ENCODE data around the gene MAD2L1BP.

Gene MAD2L1BP

DNA sequence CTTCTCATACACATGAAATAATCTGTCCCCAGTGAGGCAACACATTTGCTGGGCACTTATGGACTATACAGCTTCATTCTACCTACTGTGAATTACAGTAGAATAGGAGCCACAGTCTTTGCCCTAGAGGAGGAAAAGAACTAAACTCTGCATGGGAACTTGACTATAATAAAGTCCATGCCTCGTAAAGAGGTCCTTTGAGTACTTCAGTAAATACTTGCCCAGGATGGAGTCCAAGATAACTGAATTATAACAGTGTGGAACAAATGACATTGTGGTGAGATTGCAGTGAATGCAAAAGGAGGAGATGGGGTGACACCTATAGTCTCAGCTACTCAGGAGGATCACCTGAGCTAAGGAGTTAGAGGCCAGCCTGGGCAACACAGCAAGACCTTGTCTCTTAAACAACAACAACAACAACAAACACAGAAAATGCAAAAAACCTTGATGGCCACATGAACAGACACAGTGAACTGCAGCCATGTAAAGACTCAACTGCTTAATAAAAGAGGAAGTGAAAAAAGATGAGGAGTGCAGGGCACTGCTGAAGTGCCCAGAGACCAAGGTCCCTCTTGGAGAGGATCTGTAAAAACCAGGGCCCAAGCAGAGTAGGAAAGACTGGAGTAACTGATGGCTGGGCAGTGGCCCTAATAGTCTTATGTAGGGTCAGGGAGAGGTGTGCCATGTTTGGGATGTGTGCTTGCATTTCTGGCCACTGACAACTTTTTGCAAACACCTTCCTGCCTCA, 48.2 kb downstream of the MAD2L1BP start:
- no peak for DNase-seq (ENCODE audit: low read depth)

DNA sequence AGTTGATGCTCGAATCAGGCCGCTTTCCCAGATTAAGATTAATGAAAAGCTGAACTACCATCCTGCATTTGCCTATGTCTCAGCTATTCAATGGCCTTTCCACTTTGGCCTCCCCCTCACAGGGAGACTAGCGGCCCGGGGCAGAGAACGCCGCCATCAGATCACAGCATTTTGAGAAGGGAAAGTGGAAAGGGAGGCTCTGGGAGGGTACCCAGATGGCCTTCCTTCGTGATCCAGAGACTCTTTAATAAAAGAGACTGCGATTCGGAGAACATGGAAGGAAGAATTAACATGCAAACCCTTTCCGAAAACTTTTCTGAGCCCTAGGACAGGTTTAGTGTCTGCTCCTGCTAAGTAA, 51.4 kb downstream of the MAD2L1BP start:
- DNase-seq (ENCODE audit: low read depth) = no peak

DNA sequence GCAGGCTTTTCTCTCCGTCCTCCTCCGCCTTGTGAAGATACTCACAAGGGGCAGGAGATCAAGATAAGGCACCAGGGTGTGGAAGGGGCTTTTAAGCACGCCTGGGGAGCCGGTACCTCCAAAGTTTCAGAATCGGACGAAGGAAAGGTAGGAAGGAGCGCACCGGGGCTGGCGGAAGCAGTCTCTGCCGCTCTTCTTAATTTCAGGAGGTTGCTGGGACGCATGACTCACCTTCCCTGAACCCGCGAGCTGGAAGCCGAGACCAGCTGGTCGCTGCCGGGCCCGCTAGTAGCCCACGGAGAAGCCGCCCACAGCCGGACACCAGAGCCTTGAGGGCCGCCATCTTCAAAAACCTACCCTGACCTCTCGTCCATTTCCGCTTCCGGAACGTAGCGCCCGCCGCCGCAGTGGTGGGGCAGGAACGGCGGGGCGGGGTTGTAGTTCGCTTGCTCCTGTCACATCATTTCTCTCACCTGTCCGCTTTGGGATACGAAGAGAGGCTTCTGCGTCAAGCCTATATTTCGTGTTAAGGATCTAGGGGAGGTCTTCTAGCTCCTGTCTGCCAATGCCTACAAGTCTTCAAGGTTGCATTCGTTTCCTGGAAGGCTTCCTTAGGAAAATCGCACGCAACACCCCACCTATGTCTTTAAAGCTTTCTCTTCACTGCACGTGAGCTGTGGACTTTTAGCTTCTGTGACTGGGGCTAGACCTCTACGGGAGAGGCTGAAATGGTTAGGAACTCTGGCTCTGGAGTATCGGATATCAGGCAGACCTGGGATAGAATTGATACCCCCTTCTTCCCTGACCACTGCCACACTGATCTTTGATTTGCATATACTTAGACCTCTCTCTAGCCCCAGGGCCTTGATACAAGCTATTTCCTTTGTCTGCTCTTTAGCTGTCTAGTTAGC, 52.1 kb downstream of the MAD2L1BP start, which contains the start of gene MRPS18A:
TSS of gene MRPS18A (minus strand) at position 355 of the 911 bp plus-strand sequence. CDS start at position 343, 12 bp downstream.
- peak; percentile 54 for DNase-seq (ENCODE audit: low read depth)

DNA sequence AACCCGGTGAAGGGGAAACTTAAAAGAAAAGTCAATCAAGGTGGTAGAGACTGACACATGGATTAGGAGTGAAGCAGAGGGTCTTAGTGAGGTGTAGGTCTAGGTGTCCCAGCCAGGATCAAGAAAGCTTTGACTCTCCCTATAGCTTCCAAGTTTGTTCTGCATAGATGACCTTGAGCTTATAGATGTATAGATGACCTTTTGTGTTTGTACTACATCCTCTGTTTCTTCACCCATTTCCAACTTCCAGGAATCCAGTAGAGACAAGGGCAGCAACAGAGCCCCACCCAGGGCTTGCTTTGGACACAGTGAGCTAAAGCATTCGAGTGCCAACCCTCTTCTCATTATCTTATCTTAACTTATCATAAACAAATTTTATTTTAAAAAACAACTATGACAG, 53.8 kb downstream of the MAD2L1BP start:
- DNase-seq (ENCODE audit: low read depth) = no peak
